Prostate gland (tissue), 2 donors: ENCODE results near the gene KLF9.

Experiments
- POLR2A ChIP-seq: fragments of 450-650 bp; IDR thresholded peaks from one replicate; pipeline ENCODE4 v1.6.1; 2016; ENCODE audit warnings: antibody characterized with exemption, mild to moderate bottlenecking
- POLR2AphosphoS5 ChIP-seq: sonication (generic); formaldehyde crosslinking; IDR thresholded peaks from one replicate; pipeline ENCODE4 v1.6.1; 2017; ENCODE audit warnings: antibody characterized with exemption
- TF ChIP-seq, protein P1 (sequence below), 4 experiments: fragments of 200-600 bp in 2 of 4; fragments of 450-650 bp in 2 of 4; sonication (generic) in 2 of 4; IDR thresholded peaks; 1 replicate in 3 of 4; 2 replicates in 1 of 4; pipeline ENCODE4 v1.5.1; 2016 to 2019; ENCODE audit warnings: antibody characterized with exemption in 4 of 4, mild to moderate bottlenecking in 2 of 4, moderate library complexity in 2 of 4

- TF ChIP-seq, protein P1, sequence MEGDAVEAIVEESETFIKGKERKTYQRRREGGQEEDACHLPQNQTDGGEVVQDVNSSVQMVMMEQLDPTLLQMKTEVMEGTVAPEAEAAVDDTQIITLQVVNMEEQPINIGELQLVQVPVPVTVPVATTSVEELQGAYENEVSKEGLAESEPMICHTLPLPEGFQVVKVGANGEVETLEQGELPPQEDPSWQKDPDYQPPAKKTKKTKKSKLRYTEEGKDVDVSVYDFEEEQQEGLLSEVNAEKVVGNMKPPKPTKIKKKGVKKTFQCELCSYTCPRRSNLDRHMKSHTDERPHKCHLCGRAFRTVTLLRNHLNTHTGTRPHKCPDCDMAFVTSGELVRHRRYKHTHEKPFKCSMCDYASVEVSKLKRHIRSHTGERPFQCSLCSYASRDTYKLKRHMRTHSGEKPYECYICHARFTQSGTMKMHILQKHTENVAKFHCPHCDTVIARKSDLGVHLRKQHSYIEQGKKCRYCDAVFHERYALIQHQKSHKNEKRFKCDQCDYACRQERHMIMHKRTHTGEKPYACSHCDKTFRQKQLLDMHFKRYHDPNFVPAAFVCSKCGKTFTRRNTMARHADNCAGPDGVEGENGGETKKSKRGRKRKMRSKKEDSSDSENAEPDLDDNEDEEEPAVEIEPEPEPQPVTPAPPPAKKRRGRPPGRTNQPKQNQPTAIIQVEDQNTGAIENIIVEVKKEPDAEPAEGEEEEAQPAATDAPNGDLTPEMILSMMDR (IDR thresholded peaks at IDR 0.05) = no peak
- TF ChIP-seq POLR2A (no peak), POLR2AphosphoS5 (no peak)
These were observed 30.4 kb upstream of the KLF9 start for GRCh38 chr9:70444904-70445303.
